ENCODE data around the gene TOMM20. TPM values are rescaled to one million over a fixed set of nuclear protein-coding genes. Genes with fewer than 3 reads are reported as not detected.

Gene TOMM20
- total RNA-seq, 2 donors from 2014 or later = 54.7 to 75.2 TPM

GRCh38 chr1:235139315-235139714, 10.7 kb upstream of the TOMM20 start:
- Histone ChIP-seq H3K9me3 (no peaks in the 10 kb centered on the region), H3K27me3 (no peaks in the 10 kb centered on the region), H3K36me3 (replicated peaks in 1 of 2; ENCODE audit: insufficient read depth in 1 of 2, low read depth in 2 of 2) (peaks cover 0 to 21% of the 10 kb centered on the region in 2 donors), H3K27ac (no peak overlapping the region), H3K4me1 (no peaks in the 10 kb centered on the region), H3K4me3 (no peak overlapping the region)
- DNase-seq = no peak
- no peak for ATAC-seq
- intact Hi-C loops (cut with DNase I) = no loop called here
- 90 to 99% methylated on average over 5 of the region's 5 CpGs for WGBS, 2 donors
- no peak for TF ChIP-seq POLR2A (IDR thresholded peaks at IDR 0.05)
- no peak for TF ChIP-seq CTCF (IDR thresholded peaks at IDR 0.05)

DNA sequence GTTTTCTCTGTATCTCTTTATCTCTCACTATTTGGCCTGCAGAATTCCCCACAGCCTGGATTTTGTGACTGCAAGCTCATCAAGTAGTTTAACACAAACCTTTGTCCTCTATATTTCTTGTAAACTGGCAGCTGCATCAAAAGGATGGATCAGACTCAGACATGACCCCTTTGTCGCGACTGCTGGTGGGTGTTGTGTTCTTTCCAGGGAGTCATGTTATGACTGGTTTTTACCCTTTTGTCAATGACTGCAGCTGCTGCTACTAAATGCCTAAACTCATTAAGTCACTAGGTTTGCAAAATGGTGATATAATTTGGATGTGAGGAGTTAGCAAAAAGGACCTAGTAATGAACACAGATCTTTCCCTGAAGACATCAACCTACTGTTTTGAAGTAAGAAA, 10.2 kb upstream of the TOMM20 start:
- no peaks in the 10 kb centered on the region for H3K9me3 ChIP-seq
- intact Hi-C loops (cut with DNase I) = no loop called here
- H3K27me3 ChIP-seq = no peaks in the 10 kb centered on the region
- ATAC-seq (no peak), DNase-seq (no peak)
- 86 to 97% methylated on average over 2 of the region's 2 CpGs for WGBS, 2 donors
- TF ChIP-seq POLR2A (IDR thresholded peaks at IDR 0.05) (no peak), CTCF (IDR thresholded peaks at IDR 0.05) (no peak)
- no peak overlapping the region for H3K4me3 ChIP-seq
- no peak overlapping the region for H3K27ac ChIP-seq
- H3K36me3 ChIP-seq (replicated peaks in 1 of 2; ENCODE audit: insufficient read depth in 1 of 2, low read depth in 2 of 2) = peaks cover 0 to 22% of the 10 kb centered on the region in 2 donors
- H3K4me1 ChIP-seq = no peaks in the 10 kb centered on the region

- WGBS, 2 donors = 38 to 48% methylated on average over 4 of the region's 4 CpGs
- ATAC-seq (no peak), DNase-seq (peak in 3 of 4 donors; percentile 20 to 30 (median 24))
- TF ChIP-seq CTCF (IDR thresholded peaks at IDR 0.05) = no peak
- no peak for TF ChIP-seq POLR2A (IDR thresholded peaks at IDR 0.05)
- intact Hi-C loops (cut with DNase I) = no loop called here
- no peaks in the 10 kb centered on the region for H3K9me3 ChIP-seq
- H3K4me1 ChIP-seq = no peaks in the 10 kb centered on the region
- peaks cover 0 to 19% of the 10 kb centered on the region in 2 donors for H3K36me3 ChIP-seq (replicated peaks in 1 of 2; ENCODE audit: insufficient read depth in 1 of 2, low read depth in 2 of 2)
- H3K4me3 ChIP-seq = no peak overlapping the region
- H3K27ac ChIP-seq = no peak overlapping the region
- no peaks in the 10 kb centered on the region for H3K27me3 ChIP-seq
These were observed 7.5 kb upstream of the TOMM20 start for GRCh38 chr1:235136111-235136510.

GRCh38 chr1:235134171-235134570, 5.5 kb upstream of the TOMM20 start:
- no peak for TF ChIP-seq POLR2A (IDR thresholded peaks at IDR 0.05)
- no peak for TF ChIP-seq CTCF (IDR thresholded peaks at IDR 0.05)
- Histone ChIP-seq H3K4me3 (no peak overlapping the region), H3K27ac (no peak overlapping the region), H3K36me3 (replicated peaks in 1 of 2; ENCODE audit: insufficient read depth in 1 of 2, low read depth in 2 of 2) (peaks cover 0 to 19% of the 10 kb centered on the region in 2 donors), H3K9me3 (no peaks in the 10 kb centered on the region), H3K27me3 (no peaks in the 10 kb centered on the region), H3K4me1 (peaks cover 2% of the 10 kb centered on the region)
- ATAC-seq = no peak
- WGBS, 2 donors = 94 to 97% methylated on average over 12 of the region's 12 CpGs
- intact Hi-C loops (cut with DNase I) = no loop called here
- no peak for DNase-seq

DNA sequence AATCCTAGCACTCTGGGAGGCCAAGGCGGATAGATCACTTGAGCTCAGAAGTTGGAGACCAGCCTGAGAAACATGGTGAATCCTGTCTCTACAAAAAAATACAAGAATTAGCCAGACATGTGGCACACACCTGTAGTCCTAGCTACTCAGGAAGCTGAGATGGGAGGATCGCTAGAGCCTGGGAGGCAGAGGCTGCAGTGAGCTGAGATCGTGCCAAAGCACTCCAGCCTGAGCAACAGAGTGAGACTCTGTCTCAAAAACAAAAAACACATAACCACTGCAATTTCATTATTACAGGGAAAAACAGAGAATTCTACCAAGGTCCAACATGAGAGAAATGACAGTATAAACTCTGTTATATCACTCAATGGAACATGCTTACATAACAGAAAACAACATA, 4.4 kb upstream of the TOMM20 start:
- DNase-seq (no peak), ATAC-seq (no peak)
- no peak overlapping the region for H3K4me3 ChIP-seq
- intact Hi-C loops (cut with DNase I) = no loop called here
- H3K27me3 ChIP-seq = no peaks in the 10 kb centered on the region
- TF ChIP-seq CTCF (IDR thresholded peaks at IDR 0.05) (no peak), POLR2A (IDR thresholded peaks at IDR 0.05) (no peak)
- peaks cover 4% of the 10 kb centered on the region for H3K4me1 ChIP-seq
- H3K27ac ChIP-seq = no peak overlapping the region
- 96 to 97% methylated on average over 3 of the region's 3 CpGs for WGBS, 2 donors
- no peaks in the 10 kb centered on the region for H3K9me3 ChIP-seq
- peaks cover 0 to 19% of the 10 kb centered on the region in 2 donors for H3K36me3 ChIP-seq (replicated peaks in 1 of 2; ENCODE audit: insufficient read depth in 1 of 2, low read depth in 2 of 2)

Measured in body of pancreas (tissue), 4 donors.